Chondrocyte (in vitro differentiated cells): ENCODE data around the gene SMIM7. TPM values are rescaled to one million over a fixed set of nuclear protein-coding genes. Genes with fewer than 3 reads are reported as not detected.

Experiments used
- DNase-seq: peaks from one replicate; pipeline ENCODE4 v3.0.0; 2021; ENCODE audit warnings: mixed read lengths, low spot score
- H3K27ac Mint-ChIP-seq: one replicate; pipeline ENCODE4 v1.8.0; 2021; ENCODE audit warnings: mild to moderate bottlenecking, moderate library complexity, mixed read lengths; ENCODE audit not compliant: unreplicated experiment
- H3K27me3 Mint-ChIP-seq: 2 replicates; pipeline ENCODE4 v1.8.0; 2021; ENCODE audit warnings: low read depth, mixed read lengths
- H3K36me3 Mint-ChIP-seq: 2 replicates; pipeline ENCODE4 v1.8.0; 2021; ENCODE audit warnings: low read depth, mixed read lengths
- H3K4me1 Mint-ChIP-seq: 2 replicates; pipeline ENCODE4 v1.8.0; 2021; ENCODE audit warnings: low read depth, mild to moderate bottlenecking, mixed read lengths
- H3K4me3 Mint-ChIP-seq: one replicate; pipeline ENCODE4 v1.8.0; 2021; ENCODE audit warnings: mild to moderate bottlenecking, moderate library complexity, mixed read lengths; ENCODE audit not compliant: unreplicated experiment
- H3K9me3 Mint-ChIP-seq: 2 replicates; pipeline ENCODE4 v1.8.0; 2021; ENCODE audit warnings: low read depth, mixed read lengths
- CTCF ChIP-seq: fragments of 200-600 bp; sonication (generic); IDR thresholded peaks from 2 replicates; pipeline ENCODE4 v1.5.0; 2021; ENCODE audit warnings: antibody characterized with exemption, mild to moderate bottlenecking, moderate library complexity
- total RNA-seq: library from RNA; stranded (reverse); gene quantifications from 3 replicates; pipeline ENCODE4 v1.2.1, GENCODE V29; 2021

The SMIM7 gene
- total RNA-seq, 1 donor from 2014 or later: 47.7 TPM

GRCh38 chr19:16623066-16623465, 36.9 kb downstream of the SMIM7 start:
- peaks cover 40% of the 10 kb centered on the region for H3K4me1 Mint-ChIP-seq
- no peak for DNase-seq
- no peak overlapping the region for H3K27ac Mint-ChIP-seq
- no peaks in the 10 kb centered on the region for H3K36me3 Mint-ChIP-seq
- no peaks in the 10 kb centered on the region for H3K9me3 Mint-ChIP-seq
- H3K27me3 Mint-ChIP-seq: no peaks in the 10 kb centered on the region
- no peak for TF ChIP-seq CTCF
- no peak overlapping the region for H3K4me3 Mint-ChIP-seq

DNA sequence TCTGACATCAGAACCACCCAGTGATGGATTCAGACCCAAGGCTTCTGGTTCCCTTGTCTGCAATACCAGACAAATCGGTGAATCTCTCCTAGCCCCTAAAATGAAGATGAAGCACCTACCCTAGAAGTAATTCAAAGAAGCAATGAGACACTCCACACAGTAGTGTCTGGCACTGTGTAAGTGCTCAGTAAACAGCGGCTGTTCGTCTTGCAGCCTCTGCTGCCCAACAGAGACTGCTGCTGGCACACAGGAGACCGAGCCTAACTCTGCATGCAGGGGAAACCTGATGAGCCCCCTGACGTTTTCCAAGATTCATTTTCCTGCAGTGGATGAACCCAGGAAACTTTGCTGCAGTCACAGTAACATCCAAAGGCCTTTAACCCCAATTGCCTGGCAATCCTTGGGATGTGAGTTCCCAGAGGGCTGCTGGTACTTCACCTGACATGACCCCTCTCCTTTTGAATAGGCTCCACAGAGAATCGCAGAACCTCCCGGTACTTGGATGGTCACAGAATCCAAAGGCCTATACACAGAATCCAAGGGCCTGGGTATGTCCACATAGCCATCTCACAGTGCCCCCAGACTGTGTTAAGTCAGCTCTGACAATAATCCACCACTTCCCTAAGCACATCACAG, 38.7 kb downstream of the SMIM7 start:
- Mint-ChIP-seq H3K36me3 (no peaks in the 10 kb centered on the region), H3K27ac (no peak overlapping the region), H3K27me3 (no peaks in the 10 kb centered on the region), H3K9me3 (no peaks in the 10 kb centered on the region), H3K4me3 (no peak overlapping the region), H3K4me1 (peaks cover 44% of the 10 kb centered on the region)
- no peak for DNase-seq
- TF ChIP-seq CTCF: no peak

DNA sequence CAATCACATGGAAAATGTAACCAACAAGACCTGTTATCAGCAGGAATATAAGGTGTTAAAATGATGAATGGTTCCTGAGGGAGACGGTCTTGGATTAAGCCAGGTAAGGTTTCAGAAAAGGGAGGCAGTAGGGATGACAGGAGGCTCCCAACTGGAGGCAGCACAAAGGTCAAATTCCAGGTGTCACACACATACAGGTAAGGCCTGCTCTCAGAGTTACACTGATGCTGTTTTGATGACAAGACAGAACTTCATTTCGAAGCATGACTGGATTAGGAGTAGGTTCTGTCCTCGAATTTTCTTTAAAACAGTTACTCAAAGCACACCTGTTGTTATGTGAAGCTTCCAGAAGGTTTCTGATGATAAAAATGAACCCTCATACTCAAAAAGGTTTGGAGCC, 39.4 kb downstream of the SMIM7 start:
- H3K4me1 Mint-ChIP-seq: peaks cover 38% of the 10 kb centered on the region
- DNase-seq: no peak
- TF ChIP-seq CTCF: no peak
- no peak overlapping the region for H3K27ac Mint-ChIP-seq
- H3K27me3 Mint-ChIP-seq: no peaks in the 10 kb centered on the region
- H3K36me3 Mint-ChIP-seq: no peaks in the 10 kb centered on the region
- no peak overlapping the region for H3K4me3 Mint-ChIP-seq
- H3K9me3 Mint-ChIP-seq: no peaks in the 10 kb centered on the region

- H3K4me3 Mint-ChIP-seq: no peak overlapping the region
- DNase-seq: no peak
- no peak for TF ChIP-seq CTCF
- H3K9me3 Mint-ChIP-seq: no peaks in the 10 kb centered on the region
- no peak overlapping the region for H3K27ac Mint-ChIP-seq
- no peaks in the 10 kb centered on the region for H3K27me3 Mint-ChIP-seq
- H3K4me1 Mint-ChIP-seq: peaks cover 34% of the 10 kb centered on the region
- no peaks in the 10 kb centered on the region for H3K36me3 Mint-ChIP-seq
Measured at GRCh38 chr19:16620018-16620417, 39.9 kb downstream of the SMIM7 start.

DNA sequence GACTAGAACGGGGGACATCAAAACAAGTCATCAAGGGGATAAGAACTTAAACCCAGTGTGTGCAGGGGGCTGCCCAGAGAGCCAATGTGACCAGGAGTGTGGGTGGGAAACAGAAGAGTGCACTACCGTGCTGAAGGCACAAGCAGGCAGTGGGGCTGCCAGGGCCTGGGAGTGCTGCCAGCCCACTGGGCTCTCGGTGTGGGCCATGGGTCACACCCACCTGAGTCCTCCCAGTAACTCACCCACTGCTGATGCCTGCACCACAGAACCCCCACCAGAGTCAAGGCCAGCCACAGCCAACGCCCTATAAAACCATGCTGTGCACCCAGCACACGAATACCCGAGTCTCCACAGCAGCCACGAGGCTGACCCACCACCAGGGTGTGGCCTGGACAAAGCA, 40.5 kb downstream of the SMIM7 start:
- no peaks in the 10 kb centered on the region for H3K27me3 Mint-ChIP-seq
- H3K4me1 Mint-ChIP-seq: peaks cover 35% of the 10 kb centered on the region
- H3K27ac Mint-ChIP-seq: no peak overlapping the region
- H3K9me3 Mint-ChIP-seq: no peaks in the 10 kb centered on the region
- no peak for TF ChIP-seq CTCF
- DNase-seq: no peak
- H3K36me3 Mint-ChIP-seq: no peaks in the 10 kb centered on the region
- no peak overlapping the region for H3K4me3 Mint-ChIP-seq
